Memory B cell (primary cell): ENCODE results near the gene NEUROD2.

Source experiments
- ATAC-seq: fragments of 150-1000 bp; cut with Tn5 transposase; 2 replicates; pipeline ENCODE4 v1.10.0; 2021; ENCODE audit warnings: low read depth, mild to moderate bottlenecking, moderate library complexity
- DNase-seq, 2 donors: peaks; one replicate each; pipeline ENCODE4 v3.0.0; 2022; ENCODE audit warnings: low spot score in 2 of 2
- H3K27ac Mint-ChIP-seq: one replicate; pipeline ENCODE4 v1.8.0; 2022; ENCODE audit warnings: mild to moderate bottlenecking, moderate library complexity, mixed read lengths
- H3K27me3 Mint-ChIP-seq: one replicate; pipeline ENCODE4 v1.8.0; 2022; ENCODE audit warnings: mixed read lengths
- H3K36me3 Mint-ChIP-seq: one replicate; pipeline ENCODE4 v1.8.0; 2022; ENCODE audit warnings: mild to moderate bottlenecking, mixed read lengths
- H3K4me1 Mint-ChIP-seq: one replicate; pipeline ENCODE4 v1.8.0; 2022; ENCODE audit warnings: mixed read lengths
- H3K4me3 Mint-ChIP-seq: one replicate; pipeline ENCODE4 v1.8.0; 2022; ENCODE audit warnings: mild to moderate bottlenecking, moderate library complexity, mixed read lengths
- H3K9me3 Mint-ChIP-seq: one replicate; pipeline ENCODE4 v1.8.0; 2022; ENCODE audit warnings: mixed read lengths

Gene NEUROD2

GRCh38 chr17:39576187-39576586 lies 31.5 kb downstream of the NEUROD2 start:
- H3K9me3 Mint-ChIP-seq = peaks cover 2% of the 10 kb centered on the region
- H3K4me3 Mint-ChIP-seq = no peak overlapping the region
- peaks cover 6% of the 10 kb centered on the region for H3K36me3 Mint-ChIP-seq
- H3K27me3 Mint-ChIP-seq = peaks cover 2% of the 10 kb centered on the region
- H3K4me1 Mint-ChIP-seq = peaks cover 4% of the 10 kb centered on the region
- DNase-seq = no peak
- no peak for ATAC-seq
- no peak overlapping the region for H3K27ac Mint-ChIP-seq

GRCh38 chr17:39573447-39574298 lies 34.0 kb downstream of the NEUROD2 start:
- peaks cover 4% of the 10 kb centered on the region for H3K4me1 Mint-ChIP-seq
- H3K36me3 Mint-ChIP-seq = peaks cover 14% of the 10 kb centered on the region
- ATAC-seq (peak; percentile 87), DNase-seq (no peak)
- peaks cover 6% of the 10 kb centered on the region for H3K9me3 Mint-ChIP-seq
- H3K27me3 Mint-ChIP-seq = peaks cover 6% of the 10 kb centered on the region
- peak overlapping the region; percentile 79 for H3K27ac Mint-ChIP-seq
- H3K4me3 Mint-ChIP-seq = peak overlapping the region; percentile 88

- Mint-ChIP-seq H3K4me3 (peak overlapping the region; percentile 11), H3K9me3 (peaks cover 6% of the 10 kb centered on the region), H3K4me1 (peaks cover 4% of the 10 kb centered on the region), H3K36me3 (peaks cover 25% of the 10 kb centered on the region), H3K27ac (no peak overlapping the region), H3K27me3 (peaks cover 6% of the 10 kb centered on the region)
- ATAC-seq (no peak), DNase-seq (no peak)
These were observed 35.6 kb downstream of the NEUROD2 start for GRCh38 chr17:39572121-39572520.

GRCh38 chr17:39569126-39569525 lies 38.6 kb downstream of the NEUROD2 start:
- ATAC-seq (no peak), DNase-seq (no peak)
- Mint-ChIP-seq H3K9me3 (peaks cover 6% of the 10 kb centered on the region), H3K27me3 (peaks cover 6% of the 10 kb centered on the region), H3K4me1 (peaks cover 3% of the 10 kb centered on the region), H3K27ac (no peak overlapping the region), H3K36me3 (peaks cover 45% of the 10 kb centered on the region), H3K4me3 (no peak overlapping the region)

GRCh38 chr17:39568702-39569101 lies 39.0 kb downstream of the NEUROD2 start:
- DNase-seq (no peak), ATAC-seq (no peak)
- no peak overlapping the region for H3K4me3 Mint-ChIP-seq
- no peak overlapping the region for H3K27ac Mint-ChIP-seq
- H3K9me3 Mint-ChIP-seq = peaks cover 6% of the 10 kb centered on the region
- no peaks in the 10 kb centered on the region for H3K4me1 Mint-ChIP-seq
- peaks cover 6% of the 10 kb centered on the region for H3K27me3 Mint-ChIP-seq
- peaks cover 48% of the 10 kb centered on the region for H3K36me3 Mint-ChIP-seq

- H3K9me3 Mint-ChIP-seq = peaks cover 4% of the 10 kb centered on the region
- peaks cover 4% of the 10 kb centered on the region for H3K27me3 Mint-ChIP-seq
- H3K4me1 Mint-ChIP-seq = peaks cover 6% of the 10 kb centered on the region
- no peak overlapping the region for H3K4me3 Mint-ChIP-seq
- peaks cover 50% of the 10 kb centered on the region for H3K36me3 Mint-ChIP-seq
- DNase-seq (no peak), ATAC-seq (no peak)
- H3K27ac Mint-ChIP-seq = no peak overlapping the region
These were observed 41.4 kb downstream of the NEUROD2 start for GRCh38 chr17:39566094-39566850.

GRCh38 chr17:39564211-39564848 lies 43.4 kb downstream of the NEUROD2 start:
- DNase-seq = no peak
- Mint-ChIP-seq H3K27ac (no peak overlapping the region), H3K4me1 (peaks cover 6% of the 10 kb centered on the region), H3K27me3 (no peaks in the 10 kb centered on the region), H3K9me3 (no peaks in the 10 kb centered on the region), H3K4me3 (no peak overlapping the region), H3K36me3 (peaks cover 45% of the 10 kb centered on the region)
- ATAC-seq = no peak

GRCh38 chr17:39563476-39563875 lies 44.2 kb downstream of the NEUROD2 start:
- no peak overlapping the region for H3K27ac Mint-ChIP-seq
- H3K4me1 Mint-ChIP-seq = peaks cover 6% of the 10 kb centered on the region
- H3K9me3 Mint-ChIP-seq = no peaks in the 10 kb centered on the region
- DNase-seq (no peak), ATAC-seq (no peak)
- H3K27me3 Mint-ChIP-seq = no peaks in the 10 kb centered on the region
- peak overlapping the region; percentile 41 for H3K4me3 Mint-ChIP-seq
- peaks cover 42% of the 10 kb centered on the region for H3K36me3 Mint-ChIP-seq

GRCh38 chr17:39562976-39563375 lies 44.7 kb downstream of the NEUROD2 start:
- DNase-seq = no peak
- Mint-ChIP-seq H3K36me3 (peaks cover 37% of the 10 kb centered on the region), H3K9me3 (no peaks in the 10 kb centered on the region), H3K27me3 (no peaks in the 10 kb centered on the region), H3K27ac (no peak overlapping the region), H3K4me3 (no peak overlapping the region), H3K4me1 (peaks cover 6% of the 10 kb centered on the region)
- ATAC-seq = no peak

- ATAC-seq = no peak
- H3K4me3 Mint-ChIP-seq = no peak overlapping the region
These were observed 45.3 kb downstream of the NEUROD2 start for GRCh38 chr17:39562395-39562794.

GRCh38 chr17:39556423-39556822 lies 51.3 kb downstream of the NEUROD2 start:
- DNase-seq (no peak), ATAC-seq (no peak)
- H3K27me3 Mint-ChIP-seq = no peaks in the 10 kb centered on the region
- no peaks in the 10 kb centered on the region for H3K4me1 Mint-ChIP-seq
- no peaks in the 10 kb centered on the region for H3K9me3 Mint-ChIP-seq
- no peak overlapping the region for H3K27ac Mint-ChIP-seq
- H3K36me3 Mint-ChIP-seq = peaks cover 33% of the 10 kb centered on the region
- no peak overlapping the region for H3K4me3 Mint-ChIP-seq

More at GRCh38 chr17:39562395-39562794, 45.3 kb downstream of the NEUROD2 start:
- no peak for DNase-seq
- H3K4me1 Mint-ChIP-seq = peaks cover 6% of the 10 kb centered on the region
- no peak overlapping the region for H3K27ac Mint-ChIP-seq
- no peaks in the 10 kb centered on the region for H3K9me3 Mint-ChIP-seq
- H3K27me3 Mint-ChIP-seq = no peaks in the 10 kb centered on the region
- peaks cover 39% of the 10 kb centered on the region for H3K36me3 Mint-ChIP-seq

GRCh38 chr17:39555368-39555767 lies 52.4 kb downstream of the NEUROD2 start:
- DNase-seq = no peak
- Mint-ChIP-seq H3K27me3 (no peaks in the 10 kb centered on the region), H3K4me1 (peaks cover 8% of the 10 kb centered on the region), H3K9me3 (no peaks in the 10 kb centered on the region), H3K27ac (no peak overlapping the region), H3K4me3 (no peak overlapping the region), H3K36me3 (peaks cover 31% of the 10 kb centered on the region)
- no peak for ATAC-seq
